ENCODE data around the gene MAD1L1. TPM values are rescaled to one million over a fixed set of nuclear protein-coding genes. Genes with fewer than 3 reads are reported as not detected.

The MAD1L1 gene
- total and polyA plus RNA-seq, 2 of the 13 experiments (the other 11 are each of a cell fraction or from before 2014, with no cell fraction given), result 17.4 to 64.7 TPM

DNA sequence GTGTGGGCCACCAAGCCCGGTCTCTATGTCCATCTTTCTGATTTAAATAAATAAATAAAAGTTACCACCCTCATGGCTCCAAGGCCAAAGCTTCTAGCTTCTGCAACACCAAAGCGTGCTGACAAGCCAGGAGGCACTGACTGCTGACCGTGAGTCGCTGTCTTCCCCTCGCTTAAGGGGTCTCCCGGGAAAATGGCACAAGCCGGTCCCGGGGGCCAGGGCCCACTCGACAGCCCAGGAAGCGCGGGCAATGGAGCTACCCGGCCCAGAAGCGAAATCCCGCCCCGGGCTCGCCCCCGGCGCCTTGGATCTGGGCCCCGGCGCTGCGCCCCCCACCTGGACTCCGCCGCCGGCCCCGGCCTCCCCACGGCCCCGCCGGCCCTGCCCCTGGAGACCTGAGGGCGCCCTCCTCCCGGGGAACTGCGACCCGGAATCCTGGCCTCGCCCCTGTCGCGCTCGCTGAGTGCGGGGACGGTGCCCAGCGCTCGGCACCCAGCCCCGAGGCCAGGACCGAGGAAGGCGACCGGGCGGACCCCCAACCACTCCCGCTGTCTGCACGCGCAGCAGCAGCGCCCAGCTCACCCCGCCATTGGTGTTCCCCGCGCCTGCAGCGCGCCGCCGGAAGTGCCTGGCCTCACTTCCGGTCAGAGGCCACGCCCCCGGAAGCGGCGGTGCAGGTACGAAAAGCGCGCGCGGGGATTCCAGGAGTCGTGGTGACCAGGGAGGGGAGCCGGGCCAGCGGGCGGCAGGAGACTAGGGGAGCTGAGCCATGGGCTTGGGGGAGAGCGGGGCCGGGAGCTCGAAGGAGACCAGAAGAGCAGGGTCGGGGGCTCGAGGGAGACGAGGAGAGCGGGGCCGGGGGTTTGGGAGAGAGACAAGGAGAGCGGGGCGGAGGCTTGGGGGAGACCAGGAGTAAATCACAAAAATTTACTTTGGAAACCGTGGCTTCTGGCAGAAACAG lies 9.1 kb upstream of the MAD1L1 start, which contains the start of the genes MRM2 and NUDT1 (continued):
- TF ChIP-seq, protein P1, sequence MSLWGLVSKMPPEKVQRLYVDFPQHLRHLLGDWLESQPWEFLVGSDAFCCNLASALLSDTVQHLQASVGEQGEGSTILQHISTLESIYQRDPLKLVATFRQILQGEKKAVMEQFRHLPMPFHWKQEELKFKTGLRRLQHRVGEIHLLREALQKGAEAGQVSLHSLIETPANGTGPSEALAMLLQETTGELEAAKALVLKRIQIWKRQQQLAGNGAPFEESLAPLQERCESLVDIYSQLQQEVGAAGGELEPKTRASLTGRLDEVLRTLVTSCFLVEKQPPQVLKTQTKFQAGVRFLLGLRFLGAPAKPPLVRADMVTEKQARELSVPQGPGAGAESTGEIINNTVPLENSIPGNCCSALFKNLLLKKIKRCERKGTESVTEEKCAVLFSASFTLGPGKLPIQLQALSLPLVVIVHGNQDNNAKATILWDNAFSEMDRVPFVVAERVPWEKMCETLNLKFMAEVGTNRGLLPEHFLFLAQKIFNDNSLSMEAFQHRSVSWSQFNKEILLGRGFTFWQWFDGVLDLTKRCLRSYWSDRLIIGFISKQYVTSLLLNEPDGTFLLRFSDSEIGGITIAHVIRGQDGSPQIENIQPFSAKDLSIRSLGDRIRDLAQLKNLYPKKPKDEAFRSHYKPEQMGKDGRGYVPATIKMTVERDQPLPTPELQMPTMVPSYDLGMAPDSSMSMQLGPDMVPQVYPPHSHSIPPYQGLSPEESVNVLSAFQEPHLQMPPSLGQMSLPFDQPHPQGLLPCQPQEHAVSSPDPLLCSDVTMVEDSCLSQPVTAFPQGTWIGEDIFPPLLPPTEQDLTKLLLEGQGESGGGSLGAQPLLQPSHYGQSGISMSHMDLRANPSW (CRISPR knock-in tag; IDR thresholded peaks at IDR 0.05; ENCODE audit: borderline replicate concordance), result no peak
- TF ChIP-seq HNRNPLL (IDR thresholded peaks at IDR 0.05; ENCODE audit: low read depth, low read length, poor library complexity, severe bottlenecking) (peak; percentile 73), HMG20A (CRISPR knock-in tag; IDR thresholded peaks at IDR 0.05; ENCODE audit: borderline replicate concordance) (no peak; the same call in 1 of the 2 replicates), GATA4 (IDR thresholded peaks at IDR 0.05; ENCODE audit: borderline replicate concordance, low read depth) (peak; percentile 67; the same call in 1 of the 2 replicates), ZNF841 (CRISPR knock-in tag; IDR thresholded peaks at IDR 0.05; ENCODE audit: borderline replicate concordance) (no peak; the same call in none of the 2 replicates), GATAD1 (CRISPR knock-in tag; IDR thresholded peaks at IDR 0.05) (peak; percentile 97), RNF2 (conservative IDR thresholded peaks at IDR 0.05; ENCODE audit: low read depth) (no peak), NPAS2 (CRISPR knock-in tag; IDR thresholded peaks at IDR 0.05; ENCODE audit: borderline replicate concordance) (no peak), ELF3 (CRISPR knock-in tag; IDR thresholded peaks at IDR 0.05) (peak; percentile 49), DR1 (CRISPR knock-in tag; IDR thresholded peaks at IDR 0.05) (no peak; the same call in 1 of the 2 replicates)
- TF ChIP-seq, protein P2, sequence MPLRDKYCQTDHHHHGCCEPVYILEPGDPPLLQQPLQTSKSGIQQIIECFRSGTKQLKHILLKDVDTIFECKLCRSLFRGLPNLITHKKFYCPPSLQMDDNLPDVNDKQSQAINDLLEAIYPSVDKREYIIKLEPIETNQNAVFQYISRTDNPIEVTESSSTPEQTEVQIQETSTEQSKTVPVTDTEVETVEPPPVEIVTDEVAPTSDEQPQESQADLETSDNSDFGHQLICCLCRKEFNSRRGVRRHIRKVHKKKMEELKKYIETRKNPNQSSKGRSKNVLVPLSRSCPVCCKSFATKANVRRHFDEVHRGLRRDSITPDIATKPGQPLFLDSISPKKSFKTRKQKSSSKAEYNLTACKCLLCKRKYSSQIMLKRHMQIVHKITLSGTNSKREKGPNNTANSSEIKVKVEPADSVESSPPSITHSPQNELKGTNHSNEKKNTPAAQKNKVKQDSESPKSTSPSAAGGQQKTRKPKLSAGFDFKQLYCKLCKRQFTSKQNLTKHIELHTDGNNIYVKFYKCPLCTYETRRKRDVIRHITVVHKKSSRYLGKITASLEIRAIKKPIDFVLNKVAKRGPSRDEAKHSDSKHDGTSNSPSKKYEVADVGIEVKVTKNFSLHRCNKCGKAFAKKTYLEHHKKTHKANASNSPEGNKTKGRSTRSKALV (CRISPR knock-in tag; IDR thresholded peaks at IDR 0.05), result no peak
- TF ChIP-seq, protein P3, sequence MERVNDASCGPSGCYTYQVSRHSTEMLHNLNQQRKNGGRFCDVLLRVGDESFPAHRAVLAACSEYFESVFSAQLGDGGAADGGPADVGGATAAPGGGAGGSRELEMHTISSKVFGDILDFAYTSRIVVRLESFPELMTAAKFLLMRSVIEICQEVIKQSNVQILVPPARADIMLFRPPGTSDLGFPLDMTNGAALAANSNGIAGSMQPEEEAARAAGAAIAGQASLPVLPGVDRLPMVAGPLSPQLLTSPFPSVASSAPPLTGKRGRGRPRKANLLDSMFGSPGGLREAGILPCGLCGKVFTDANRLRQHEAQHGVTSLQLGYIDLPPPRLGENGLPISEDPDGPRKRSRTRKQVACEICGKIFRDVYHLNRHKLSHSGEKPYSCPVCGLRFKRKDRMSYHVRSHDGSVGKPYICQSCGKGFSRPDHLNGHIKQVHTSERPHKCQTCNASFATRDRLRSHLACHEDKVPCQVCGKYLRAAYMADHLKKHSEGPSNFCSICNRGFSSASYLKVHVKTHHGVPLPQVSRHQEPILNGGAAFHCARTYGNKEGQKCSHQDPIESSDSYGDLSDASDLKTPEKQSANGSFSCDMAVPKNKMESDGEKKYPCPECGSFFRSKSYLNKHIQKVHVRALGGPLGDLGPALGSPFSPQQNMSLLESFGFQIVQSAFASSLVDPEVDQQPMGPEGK (CRISPR knock-in tag; IDR thresholded peaks at IDR 0.05), result peak; percentile 14; the same call in 1 of the 2 replicates
- TF ChIP-seq, protein P4, sequence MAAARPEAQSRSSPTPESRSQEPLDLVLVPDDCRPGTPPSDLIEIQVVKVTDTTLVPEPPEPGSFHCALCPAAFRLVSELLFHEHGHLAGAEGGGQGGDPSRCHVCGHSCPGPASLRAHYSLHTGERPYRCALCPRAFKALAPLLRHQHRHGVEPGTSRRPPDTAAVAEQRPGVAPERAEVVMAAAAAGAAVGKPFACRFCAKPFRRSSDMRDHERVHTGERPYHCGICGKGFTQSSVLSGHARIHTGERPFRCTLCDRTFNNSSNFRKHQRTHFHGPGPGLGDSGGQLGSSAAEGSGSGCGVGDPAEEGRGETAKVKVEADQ (CRISPR knock-in tag; IDR thresholded peaks at IDR 0.05; ENCODE audit: borderline replicate concordance), result peak; percentile 63; the same call in 1 of the 2 replicates
- TF ChIP-seq, protein P5, sequence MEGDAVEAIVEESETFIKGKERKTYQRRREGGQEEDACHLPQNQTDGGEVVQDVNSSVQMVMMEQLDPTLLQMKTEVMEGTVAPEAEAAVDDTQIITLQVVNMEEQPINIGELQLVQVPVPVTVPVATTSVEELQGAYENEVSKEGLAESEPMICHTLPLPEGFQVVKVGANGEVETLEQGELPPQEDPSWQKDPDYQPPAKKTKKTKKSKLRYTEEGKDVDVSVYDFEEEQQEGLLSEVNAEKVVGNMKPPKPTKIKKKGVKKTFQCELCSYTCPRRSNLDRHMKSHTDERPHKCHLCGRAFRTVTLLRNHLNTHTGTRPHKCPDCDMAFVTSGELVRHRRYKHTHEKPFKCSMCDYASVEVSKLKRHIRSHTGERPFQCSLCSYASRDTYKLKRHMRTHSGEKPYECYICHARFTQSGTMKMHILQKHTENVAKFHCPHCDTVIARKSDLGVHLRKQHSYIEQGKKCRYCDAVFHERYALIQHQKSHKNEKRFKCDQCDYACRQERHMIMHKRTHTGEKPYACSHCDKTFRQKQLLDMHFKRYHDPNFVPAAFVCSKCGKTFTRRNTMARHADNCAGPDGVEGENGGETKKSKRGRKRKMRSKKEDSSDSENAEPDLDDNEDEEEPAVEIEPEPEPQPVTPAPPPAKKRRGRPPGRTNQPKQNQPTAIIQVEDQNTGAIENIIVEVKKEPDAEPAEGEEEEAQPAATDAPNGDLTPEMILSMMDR (CRISPR knock-in tag; IDR thresholded peaks at IDR 0.05), result peak; percentile 44
- TF ChIP-seq, protein P6, sequence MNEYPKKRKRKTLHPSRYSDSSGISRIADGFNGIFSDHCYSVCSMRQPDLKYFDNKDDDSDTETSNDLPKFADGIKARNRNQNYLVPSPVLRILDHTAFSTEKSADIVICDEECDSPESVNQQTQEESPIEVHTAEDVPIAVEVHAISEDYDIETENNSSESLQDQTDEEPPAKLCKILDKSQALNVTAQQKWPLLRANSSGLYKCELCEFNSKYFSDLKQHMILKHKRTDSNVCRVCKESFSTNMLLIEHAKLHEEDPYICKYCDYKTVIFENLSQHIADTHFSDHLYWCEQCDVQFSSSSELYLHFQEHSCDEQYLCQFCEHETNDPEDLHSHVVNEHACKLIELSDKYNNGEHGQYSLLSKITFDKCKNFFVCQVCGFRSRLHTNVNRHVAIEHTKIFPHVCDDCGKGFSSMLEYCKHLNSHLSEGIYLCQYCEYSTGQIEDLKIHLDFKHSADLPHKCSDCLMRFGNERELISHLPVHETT (CRISPR knock-in tag; conservative IDR thresholded peaks at IDR 0.05), result no peak

All from HepG2 (cell line).